ENCODE measurements around the gene TOMM40L.

Gene TOMM40L

GRCh38 chr1:161197560-161198193 is 28.2 kb upstream of the TOMM40L start:
- H2AFZ ChIP-seq (ENCODE audit: low read length), result no peak overlapping the region

GRCh38 chr1:161198194-161198896 is 27.5 kb upstream of the TOMM40L start:
- Histone ChIP-seq H3K4me3 (ENCODE audit: low read depth, low read length, poor library complexity, severe bottlenecking) (no peak overlapping the region), H3K9ac (ENCODE audit: low read length) (no peak overlapping the region), H3K9me3 (ENCODE audit: low read length) (no peaks in the 10 kb centered on the region), H3K4me2 (ENCODE audit: low read length) (no peak overlapping the region), H4K20me1 (ENCODE audit: insufficient read depth, low read length) (no peaks in the 10 kb centered on the region), H3K4me1 (ENCODE audit: insufficient read depth, low read length, severe bottlenecking) (peaks cover 22% of the 10 kb centered on the region), H3F3A (ENCODE audit: insufficient read depth, low read length) (no peaks in the 10 kb centered on the region), H3K36me3 (ENCODE audit: insufficient read depth, low read length) (0 out of 2 replicates have a peak, but pooled peaks cover under 1% of the 10 kb centered on the region), H3K79me2 (ENCODE audit: insufficient read depth, low read length) (no peaks in the 10 kb centered on the region), H3K27ac (ENCODE audit: low read depth, low read length, poor library complexity, severe bottlenecking) (no peak overlapping the region), H3K9me2 (ENCODE audit: low read depth, low read length) (no peaks in the 10 kb centered on the region), H3K27me3 (ENCODE audit: insufficient read depth, low read length) (no peaks in the 10 kb centered on the region), H2AFZ (ENCODE audit: low read length) (no peak overlapping the region)
- TF ChIP-seq CTCF (IDR thresholded peaks at IDR 0.05; ENCODE audit: low read length) (no peak), EZH2 (IDR thresholded peaks at IDR 0.05; ENCODE audit: borderline replicate concordance, low read length) (no peak)

More at GRCh38 chr1:161197560-161198193, 28.2 kb upstream of the TOMM40L start:
- no peaks in the 10 kb centered on the region for H3K79me2 ChIP-seq (ENCODE audit: insufficient read depth, low read length)
- H3K36me3 ChIP-seq (ENCODE audit: insufficient read depth, low read length), result no peaks in the 10 kb centered on the region
- H3F3A ChIP-seq (ENCODE audit: insufficient read depth, low read length), result no peaks in the 10 kb centered on the region
- peaks cover 16% of the 10 kb centered on the region for H3K4me1 ChIP-seq (ENCODE audit: insufficient read depth, low read length, severe bottlenecking)
- H3K4me2 ChIP-seq (ENCODE audit: low read length), result no peak overlapping the region
- no peaks in the 10 kb centered on the region for H3K9me2 ChIP-seq (ENCODE audit: low read depth, low read length)
- no peak for TF ChIP-seq EZH2 (IDR thresholded peaks at IDR 0.05; ENCODE audit: borderline replicate concordance, low read length)
- no peak for TF ChIP-seq CTCF (IDR thresholded peaks at IDR 0.05; ENCODE audit: low read length)
- H3K9ac ChIP-seq (ENCODE audit: low read length), result no peak overlapping the region
- H3K27me3 ChIP-seq (ENCODE audit: insufficient read depth, low read length), result no peaks in the 10 kb centered on the region
- no peaks in the 10 kb centered on the region for H4K20me1 ChIP-seq (ENCODE audit: insufficient read depth, low read length)
- no peak overlapping the region for H3K4me3 ChIP-seq (ENCODE audit: low read depth, low read length, poor library complexity, severe bottlenecking)
- no peak overlapping the region for H3K27ac ChIP-seq (ENCODE audit: low read depth, low read length, poor library complexity, severe bottlenecking)
- H3K9me3 ChIP-seq (ENCODE audit: low read length), result no peaks in the 10 kb centered on the region

- H3K27ac ChIP-seq (ENCODE audit: low read depth, low read length, poor library complexity, severe bottlenecking), result no peak within 1 kb of the TSS
Measured at GRCh38 chr1:161198897-161199431, 26.9 kb upstream of the TOMM40L start, which contains the start of gene ADAMTS4. Gene ADAMTS4, minus strand, starts transcription at chr1:161199054. Its CDS starts 427 bp downstream, at chr1:161198627.

More at GRCh38 chr1:161198897-161199431, 26.9 kb upstream of the TOMM40L start, which contains the start of gene ADAMTS4:
- no peaks in the 10 kb centered on the region for H3K79me2 ChIP-seq (ENCODE audit: insufficient read depth, low read length)
- no peaks in the 10 kb centered on the region for H3K9me3 ChIP-seq (ENCODE audit: low read length)
- no peaks in the 10 kb centered on the region for H4K20me1 ChIP-seq (ENCODE audit: insufficient read depth, low read length)
- TF ChIP-seq EZH2 (IDR thresholded peaks at IDR 0.05; ENCODE audit: borderline replicate concordance, low read length) (no peak), CTCF (IDR thresholded peaks at IDR 0.05; ENCODE audit: low read length) (no peak)
- H3F3A ChIP-seq (ENCODE audit: insufficient read depth, low read length), result no peaks in the 10 kb centered on the region
- H3K9me2 ChIP-seq (ENCODE audit: low read depth, low read length), result no peaks in the 10 kb centered on the region
- H3K9ac ChIP-seq (ENCODE audit: low read length), result no peak within 1 kb of the TSS
- H2AFZ ChIP-seq (ENCODE audit: low read length), result no peak within 1 kb of the TSS
- no peak within 1 kb of the TSS for H3K4me3 ChIP-seq (ENCODE audit: low read depth, low read length, poor library complexity, severe bottlenecking)
- peaks cover 27% of the 10 kb centered on the region for H3K4me1 ChIP-seq (ENCODE audit: insufficient read depth, low read length, severe bottlenecking)
- H3K27me3 ChIP-seq (ENCODE audit: insufficient read depth, low read length), result no peaks in the 10 kb centered on the region
- H3K36me3 ChIP-seq (ENCODE audit: insufficient read depth, low read length), result peaks cover 7% of the 10 kb centered on the region; the same call in 1 of the 2 replicates
- no peak within 1 kb of the TSS for H3K4me2 ChIP-seq (ENCODE audit: low read length)
